PC-9 (cell line): ENCODE measurements around the gene ZFP36L1.

Experiments
- CTCF ChIP-seq: fragments of 200-600 bp; sonication (generic); conservative IDR thresholded peaks from 2 replicates; pipeline ENCODE4 v1.6.1; 2017; ENCODE audit warnings: mixed run types, antibody characterized with exemption, mild to moderate bottlenecking, moderate library complexity
- EZH2 ChIP-seq: fragments of 200-600 bp; sonication (generic); IDR thresholded peaks from 2 replicates; pipeline ENCODE4 v1.8.0; 2017; ENCODE audit warnings: antibody characterized with exemption, low read depth

GRCh38 chr14:68820119-68820518, 27.3 kb upstream of the ZFP36L1 start:
- TF ChIP-seq CTCF = no peak
- TF ChIP-seq EZH2 = no peak
